Measurements from ENCODE around the gene SLC39A9. TPM values are rescaled to one million over a fixed set of nuclear protein-coding genes. Genes with fewer than 3 reads are reported as not detected.

Gene SLC39A9
- total RNA-seq, 1 experiment from 2014 or later = 44.1 TPM

GRCh38 chr14:69424149-69424923, 25.8 kb downstream of the SLC39A9 start (continued):
- TF ChIP-seq, protein P1, sequence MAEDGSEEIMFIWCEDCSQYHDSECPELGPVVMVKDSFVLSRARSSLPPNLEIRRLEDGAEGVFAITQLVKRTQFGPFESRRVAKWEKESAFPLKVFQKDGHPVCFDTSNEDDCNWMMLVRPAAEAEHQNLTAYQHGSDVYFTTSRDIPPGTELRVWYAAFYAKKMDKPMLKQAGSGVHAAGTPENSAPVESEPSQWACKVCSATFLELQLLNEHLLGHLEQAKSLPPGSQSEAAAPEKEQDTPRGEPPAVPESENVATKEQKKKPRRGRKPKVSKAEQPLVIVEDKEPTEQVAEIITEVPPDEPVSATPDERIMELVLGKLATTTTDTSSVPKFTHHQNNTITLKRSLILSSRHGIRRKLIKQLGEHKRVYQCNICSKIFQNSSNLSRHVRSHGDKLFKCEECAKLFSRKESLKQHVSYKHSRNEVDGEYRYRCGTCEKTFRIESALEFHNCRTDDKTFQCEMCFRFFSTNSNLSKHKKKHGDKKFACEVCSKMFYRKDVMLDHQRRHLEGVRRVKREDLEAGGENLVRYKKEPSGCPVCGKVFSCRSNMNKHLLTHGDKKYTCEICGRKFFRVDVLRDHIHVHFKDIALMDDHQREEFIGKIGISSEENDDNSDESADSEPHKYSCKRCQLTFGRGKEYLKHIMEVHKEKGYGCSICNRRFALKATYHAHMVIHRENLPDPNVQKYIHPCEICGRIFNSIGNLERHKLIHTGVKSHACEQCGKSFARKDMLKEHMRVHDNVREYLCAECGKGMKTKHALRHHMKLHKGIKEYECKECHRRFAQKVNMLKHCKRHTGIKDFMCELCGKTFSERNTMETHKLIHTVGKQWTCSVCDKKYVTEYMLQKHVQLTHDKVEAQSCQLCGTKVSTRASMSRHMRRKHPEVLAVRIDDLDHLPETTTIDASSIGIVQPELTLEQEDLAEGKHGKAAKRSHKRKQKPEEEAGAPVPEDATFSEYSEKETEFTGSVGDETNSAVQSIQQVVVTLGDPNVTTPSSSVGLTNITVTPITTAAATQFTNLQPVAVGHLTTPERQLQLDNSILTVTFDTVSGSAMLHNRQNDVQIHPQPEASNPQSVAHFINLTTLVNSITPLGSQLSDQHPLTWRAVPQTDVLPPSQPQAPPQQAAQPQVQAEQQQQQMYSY (CRISPR knock-in tag; IDR thresholded peaks at IDR 0.05) = no peak
- TF ChIP-seq ATF2 (CRISPR knock-in tag; IDR thresholded peaks at IDR 0.05; ENCODE audit: borderline replicate concordance, low read depth) (no peak), NR2C2 (CRISPR knock-in tag; IDR thresholded peaks at IDR 0.05) (no peak), ZNF317 (CRISPR knock-in tag; IDR thresholded peaks at IDR 0.05; ENCODE audit: borderline replicate concordance, low read depth) (no peak), ZNF423 (CRISPR knock-in tag; IDR thresholded peaks at IDR 0.05) (no peak), SOX15 (CRISPR knock-in tag; IDR thresholded peaks at IDR 0.05) (no peak), PRRX2 (CRISPR knock-in tag; IDR thresholded peaks at IDR 0.05) (no peak), TCF7 (CRISPR knock-in tag; IDR thresholded peaks at IDR 0.05; ENCODE audit: low read depth) (no peak), JAZF1 (CRISPR knock-in tag; IDR thresholded peaks at IDR 0.05) (no peak)
- TF ChIP-seq, protein P2, sequence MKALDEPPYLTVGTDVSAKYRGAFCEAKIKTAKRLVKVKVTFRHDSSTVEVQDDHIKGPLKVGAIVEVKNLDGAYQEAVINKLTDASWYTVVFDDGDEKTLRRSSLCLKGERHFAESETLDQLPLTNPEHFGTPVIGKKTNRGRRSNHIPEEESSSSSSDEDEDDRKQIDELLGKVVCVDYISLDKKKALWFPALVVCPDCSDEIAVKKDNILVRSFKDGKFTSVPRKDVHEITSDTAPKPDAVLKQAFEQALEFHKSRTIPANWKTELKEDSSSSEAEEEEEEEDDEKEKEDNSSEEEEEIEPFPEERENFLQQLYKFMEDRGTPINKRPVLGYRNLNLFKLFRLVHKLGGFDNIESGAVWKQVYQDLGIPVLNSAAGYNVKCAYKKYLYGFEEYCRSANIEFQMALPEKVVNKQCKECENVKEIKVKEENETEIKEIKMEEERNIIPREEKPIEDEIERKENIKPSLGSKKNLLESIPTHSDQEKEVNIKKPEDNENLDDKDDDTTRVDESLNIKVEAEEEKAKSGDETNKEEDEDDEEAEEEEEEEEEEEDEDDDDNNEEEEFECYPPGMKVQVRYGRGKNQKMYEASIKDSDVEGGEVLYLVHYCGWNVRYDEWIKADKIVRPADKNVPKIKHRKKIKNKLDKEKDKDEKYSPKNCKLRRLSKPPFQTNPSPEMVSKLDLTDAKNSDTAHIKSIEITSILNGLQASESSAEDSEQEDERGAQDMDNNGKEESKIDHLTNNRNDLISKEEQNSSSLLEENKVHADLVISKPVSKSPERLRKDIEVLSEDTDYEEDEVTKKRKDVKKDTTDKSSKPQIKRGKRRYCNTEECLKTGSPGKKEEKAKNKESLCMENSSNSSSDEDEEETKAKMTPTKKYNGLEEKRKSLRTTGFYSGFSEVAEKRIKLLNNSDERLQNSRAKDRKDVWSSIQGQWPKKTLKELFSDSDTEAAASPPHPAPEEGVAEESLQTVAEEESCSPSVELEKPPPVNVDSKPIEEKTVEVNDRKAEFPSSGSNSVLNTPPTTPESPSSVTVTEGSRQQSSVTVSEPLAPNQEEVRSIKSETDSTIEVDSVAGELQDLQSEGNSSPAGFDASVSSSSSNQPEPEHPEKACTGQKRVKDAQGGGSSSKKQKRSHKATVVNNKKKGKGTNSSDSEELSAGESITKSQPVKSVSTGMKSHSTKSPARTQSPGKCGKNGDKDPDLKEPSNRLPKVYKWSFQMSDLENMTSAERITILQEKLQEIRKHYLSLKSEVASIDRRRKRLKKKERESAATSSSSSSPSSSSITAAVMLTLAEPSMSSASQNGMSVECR (CRISPR knock-in tag; IDR thresholded peaks at IDR 0.05; ENCODE audit: borderline replicate concordance) = no peak
- TF ChIP-seq, protein P3, sequence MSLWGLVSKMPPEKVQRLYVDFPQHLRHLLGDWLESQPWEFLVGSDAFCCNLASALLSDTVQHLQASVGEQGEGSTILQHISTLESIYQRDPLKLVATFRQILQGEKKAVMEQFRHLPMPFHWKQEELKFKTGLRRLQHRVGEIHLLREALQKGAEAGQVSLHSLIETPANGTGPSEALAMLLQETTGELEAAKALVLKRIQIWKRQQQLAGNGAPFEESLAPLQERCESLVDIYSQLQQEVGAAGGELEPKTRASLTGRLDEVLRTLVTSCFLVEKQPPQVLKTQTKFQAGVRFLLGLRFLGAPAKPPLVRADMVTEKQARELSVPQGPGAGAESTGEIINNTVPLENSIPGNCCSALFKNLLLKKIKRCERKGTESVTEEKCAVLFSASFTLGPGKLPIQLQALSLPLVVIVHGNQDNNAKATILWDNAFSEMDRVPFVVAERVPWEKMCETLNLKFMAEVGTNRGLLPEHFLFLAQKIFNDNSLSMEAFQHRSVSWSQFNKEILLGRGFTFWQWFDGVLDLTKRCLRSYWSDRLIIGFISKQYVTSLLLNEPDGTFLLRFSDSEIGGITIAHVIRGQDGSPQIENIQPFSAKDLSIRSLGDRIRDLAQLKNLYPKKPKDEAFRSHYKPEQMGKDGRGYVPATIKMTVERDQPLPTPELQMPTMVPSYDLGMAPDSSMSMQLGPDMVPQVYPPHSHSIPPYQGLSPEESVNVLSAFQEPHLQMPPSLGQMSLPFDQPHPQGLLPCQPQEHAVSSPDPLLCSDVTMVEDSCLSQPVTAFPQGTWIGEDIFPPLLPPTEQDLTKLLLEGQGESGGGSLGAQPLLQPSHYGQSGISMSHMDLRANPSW (CRISPR knock-in tag; conservative IDR thresholded peaks at IDR 0.05; ENCODE audit: low read depth) = no peak

DNA sequence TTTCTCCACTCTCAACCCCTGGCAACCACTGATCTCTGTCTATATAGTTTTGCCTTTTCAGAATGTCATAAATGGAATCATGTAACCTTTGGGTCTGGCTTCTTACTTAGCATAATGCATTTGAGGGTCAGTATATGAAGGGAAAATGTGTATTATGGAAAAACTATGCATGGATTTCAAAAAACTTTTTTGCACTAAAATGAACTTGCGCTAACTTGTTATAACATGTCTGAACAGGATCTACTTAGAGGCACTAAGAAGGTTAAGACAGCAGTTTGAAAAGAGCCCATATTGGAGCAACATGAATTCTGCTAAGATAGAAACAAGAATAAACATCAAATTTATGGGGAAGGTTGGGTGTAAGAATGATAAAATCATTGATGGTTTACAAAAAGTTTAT, 29.1 kb downstream of the SLC39A9 start:
- Mint-ChIP-seq H3K36me3 (peaks cover 21% of the 10 kb centered on the region), H3K9me3 (no peaks in the 10 kb centered on the region), H3K27ac (peak overlapping the region; percentile 14; the same call in 1 of the 2 replicates), H3K4me1 (no peaks in the 10 kb centered on the region), H3K27me3 (ENCODE audit: low read depth) (no peaks in the 10 kb centered on the region), H3K4me3 (no peak overlapping the region)
- ATAC-seq = no peak
- CTCF ChIA-PET = interaction anchor here (0.7 kb wide), 1 partner anchor 321 kb away, joined by 3 read pairs; no protein-coding TSS in a partner anchor
- DNase-seq (ENCODE audit: low spot score) = no peak
- POLR2A ChIA-PET = no interaction called here
- TF ChIP-seq ZBTB21 (CRISPR knock-in tag; IDR thresholded peaks at IDR 0.05; ENCODE audit: borderline replicate concordance) (no peak), ZNF281 (CRISPR knock-in tag; IDR thresholded peaks at IDR 0.05) (no peak), HMGA2 (CRISPR knock-in tag; IDR thresholded peaks at IDR 0.05) (no peak), ZMAT4 (CRISPR knock-in tag; IDR thresholded peaks at IDR 0.05) (no peak), NFATC4 (CRISPR knock-in tag; IDR thresholded peaks at IDR 0.05) (no peak)
- TF ChIP-seq, protein P4, sequence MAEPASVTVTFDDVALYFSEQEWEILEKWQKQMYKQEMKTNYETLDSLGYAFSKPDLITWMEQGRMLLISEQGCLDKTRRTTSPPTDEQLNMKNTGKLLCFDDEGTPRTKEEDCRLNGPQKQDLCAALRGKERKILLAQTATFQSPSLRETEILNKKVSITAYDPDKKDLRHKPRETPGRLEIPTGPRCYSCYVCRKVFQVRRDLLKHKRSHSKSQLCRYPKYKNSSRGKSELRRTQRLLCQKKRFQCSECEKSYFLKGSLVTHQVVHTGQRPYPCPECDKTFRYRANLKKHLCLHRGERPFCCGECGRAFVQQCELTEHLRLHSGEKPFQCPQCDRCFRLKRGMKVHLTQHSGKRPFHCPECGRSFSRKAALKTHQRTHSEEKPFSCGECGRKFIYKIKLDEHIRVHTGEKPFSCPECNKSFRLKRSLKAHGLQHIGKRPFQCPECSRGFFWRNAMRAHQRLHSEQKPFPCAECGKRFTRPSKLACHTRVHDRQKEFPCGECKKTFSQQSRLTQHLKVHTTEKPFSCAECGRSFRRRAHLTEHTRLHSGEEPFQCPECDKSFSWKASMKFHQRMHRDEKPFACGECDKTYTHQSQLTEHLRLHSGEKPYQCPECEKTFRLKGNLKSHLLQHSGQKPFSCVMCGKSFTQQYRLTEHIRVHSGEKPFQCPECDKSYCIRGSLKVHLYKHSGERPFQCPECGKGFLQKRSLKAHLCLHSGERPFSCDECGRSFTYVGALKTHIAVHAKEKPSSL (CRISPR knock-in tag; conservative IDR thresholded peaks at IDR 0.05) = no peak
